ENCODE data around the gene OR4D10. TPM values are rescaled to one million over a fixed set of nuclear protein-coding genes. Genes with fewer than 3 reads are reported as not detected.

OR4D10 gene
- not detected in 2 replicates for total RNA-seq

DNA sequence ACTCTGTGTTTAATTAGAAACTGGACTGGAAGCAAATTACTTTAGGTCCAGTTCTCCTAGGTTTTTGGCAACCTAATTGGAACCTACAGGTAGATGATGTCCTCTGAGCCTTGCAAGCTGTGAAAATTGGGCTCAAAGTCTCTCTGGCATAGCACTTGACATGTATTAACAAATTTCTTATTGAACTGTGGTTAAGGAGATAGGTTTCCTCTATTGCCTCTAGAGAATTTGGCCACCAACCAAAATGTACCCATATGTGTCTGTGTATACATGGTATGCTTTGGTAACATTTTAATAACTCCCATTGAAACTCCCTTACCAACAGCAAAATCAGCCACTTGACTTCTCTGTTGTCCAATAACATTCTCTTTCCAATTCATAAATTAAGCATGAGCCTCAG, at the start of gene OR4D10:
Gene OR4D10 (plus strand): TSS at position 301 of the 400 bp plus-strand sequence. CDS start 4,115 bp downstream, outside the sequence.

DNA sequence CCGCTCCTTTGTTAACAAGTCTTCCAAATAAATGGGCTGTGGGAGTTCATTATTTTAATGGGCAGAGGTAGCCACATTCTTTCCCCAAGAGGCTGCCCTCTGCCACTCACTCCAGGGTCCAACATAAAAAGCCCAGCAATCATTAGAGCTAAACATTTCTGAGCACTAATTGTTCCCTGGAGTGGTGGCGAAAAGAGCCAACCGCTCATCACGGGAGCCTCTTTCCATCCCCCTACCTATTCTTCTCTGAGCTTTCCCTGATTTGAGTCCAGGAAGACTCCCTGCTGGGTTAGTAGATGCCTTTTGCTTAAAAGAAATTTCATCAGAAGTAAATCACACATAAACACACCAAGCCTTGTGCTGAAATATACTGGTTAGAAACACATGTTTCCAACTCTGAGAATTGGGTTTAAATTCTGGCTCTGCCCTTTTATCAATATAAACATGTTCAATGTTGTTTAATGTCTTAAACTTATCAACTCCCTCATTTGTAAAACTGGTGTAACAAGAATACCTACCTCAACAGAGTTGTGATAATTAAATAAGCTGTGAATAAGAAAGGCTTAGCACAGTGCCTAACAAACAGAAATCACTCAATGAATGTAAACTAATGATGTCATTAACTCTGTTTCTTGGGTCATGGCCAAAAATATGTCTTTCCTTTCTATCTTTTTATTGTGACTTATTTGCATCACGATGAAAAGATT, 46.6 kb upstream of the OR4D10 start, which contains the start of gene OR5A2:
Gene OR5A2 (minus strand): TSS at position 53 of the 707 bp plus-strand sequence. CDS start 3,460 bp downstream, outside the sequence.

DNA sequence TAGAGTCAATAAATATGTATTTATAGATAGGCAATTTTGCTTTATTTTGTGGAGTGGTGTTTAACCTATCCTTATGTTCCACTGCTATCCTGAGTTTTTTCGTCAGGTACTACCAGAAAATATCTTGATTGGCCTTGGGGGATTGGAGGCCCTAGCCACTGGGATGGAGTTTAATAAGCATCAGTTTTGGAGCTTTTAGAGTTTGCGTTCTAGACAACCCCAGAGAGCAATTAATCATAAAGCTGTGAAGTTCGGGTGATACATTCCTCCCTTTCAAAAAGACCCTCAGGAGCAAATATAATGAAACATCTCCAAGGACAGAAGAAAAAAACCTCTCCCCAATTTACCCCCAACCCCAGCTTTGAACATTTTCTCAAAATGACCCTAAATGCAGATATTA, 36.9 kb upstream of the OR4D10 start, which contains the start of gene OR5A1:
Gene OR5A1 (plus strand): TSS at position 301 of the 400 bp plus-strand sequence. CDS start 6,700 bp downstream, outside the sequence.

GRCh38 chr11:59456661-59457060, 16.5 kb upstream of the OR4D10 start, which contains the start of gene OR4D6:
Gene OR4D6 (plus strand): TSS chr11:59456961. CDS start chr11:59456961, 0 bp downstream.

DNA sequence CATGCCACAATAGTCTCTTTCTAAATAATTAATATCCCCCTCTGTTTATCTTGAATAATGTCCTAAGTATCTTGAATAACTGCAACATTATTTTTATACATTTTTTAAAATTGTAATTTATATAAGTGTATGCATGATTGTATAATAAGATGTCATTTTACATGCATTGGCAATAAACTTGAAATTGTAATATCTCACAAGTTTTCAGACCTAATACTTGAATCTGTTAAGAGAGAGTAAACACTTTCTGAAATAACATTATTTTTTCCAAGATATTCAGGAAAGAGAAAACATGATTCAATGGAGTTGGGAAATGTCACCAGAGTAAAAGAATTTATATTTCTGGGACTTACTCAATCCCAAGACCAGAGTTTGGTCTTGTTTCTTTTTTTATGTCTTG, 30.2 kb downstream of the OR4D10 start, which contains the start of gene OR4D11:
Gene OR4D11 (plus strand): TSS at position 301 of the 400 bp plus-strand sequence. CDS start 0 bp downstream, at position 301.

DNA sequence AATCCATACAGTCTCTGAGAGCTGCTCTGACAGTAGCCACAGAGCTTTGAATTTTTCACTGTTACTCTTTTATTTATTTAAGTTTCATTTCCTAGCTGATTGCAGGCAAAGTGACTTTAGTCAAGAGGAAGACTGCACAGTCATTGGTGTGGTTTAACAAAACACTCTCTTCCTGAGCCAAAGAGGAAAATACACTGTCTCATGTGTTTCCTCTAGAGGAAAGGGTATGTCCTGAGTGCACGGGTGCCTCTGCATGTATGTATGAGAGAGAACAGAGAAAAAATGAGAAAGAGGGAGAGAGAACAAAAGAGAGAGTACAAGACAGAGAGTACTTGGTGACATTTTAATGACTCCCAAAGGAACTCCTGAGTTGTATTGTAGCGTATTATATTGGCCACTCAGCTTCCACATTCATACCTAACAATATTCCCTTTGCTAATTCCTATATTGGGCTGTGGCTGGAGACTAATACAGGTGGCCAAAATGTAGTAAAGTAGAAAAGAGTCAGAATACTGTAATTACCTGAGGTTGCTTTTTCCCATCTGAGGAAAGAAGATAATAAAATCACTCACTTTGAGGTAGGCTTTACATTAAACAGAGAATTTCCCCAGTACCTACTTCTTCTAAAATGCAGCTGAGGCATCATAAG, 38.0 kb downstream of the OR4D10 start, which contains the start of gene OR4D9:
Gene OR4D9 (plus strand): TSS at position 599 of the 649 bp plus-strand sequence. CDS start 3,374 bp downstream, outside the sequence.

Other genes with a start within 250 kb of the OR4D10 start
- not detected in 2 replicates for gene OR5AN1, start 114.4 kb upstream of the OR4D10 start, total RNA-seq
- gene OR5A2, start 46.9 kb upstream of the OR4D10 start, total RNA-seq = not detected in 2 replicates
- gene OR5A1, start 36.8 kb upstream of the OR4D10 start, total RNA-seq = not detected in 2 replicates
- not detected in 2 replicates for gene OR4D6, start 16.4 kb upstream of the OR4D10 start, total RNA-seq
- not detected in 2 replicates for gene OR4D11, start 30.3 kb downstream of the OR4D10 start, total RNA-seq
- not detected in 2 replicates for gene OR4D9, start 38.2 kb downstream of the OR4D10 start, total RNA-seq
- 31.6 and 34.6 TPM in 2 replicates for gene OSBP, start 142.5 kb downstream of the OR4D10 start, total RNA-seq
- gene PATL1, start 195.7 kb downstream of the OR4D10 start, total RNA-seq = 9.2 and 11.9 TPM in 2 replicates
- gene OR10V1, start 240.5 kb downstream of the OR4D10 start, total RNA-seq = not detected in 2 replicates

Data from subcutaneous preadipocyte (primary cell).